Measurements from ENCODE around the gene LRRC17. TPM values are rescaled to one million over a fixed set of nuclear protein-coding genes. Genes with fewer than 3 reads are reported as not detected.

Gene LRRC17
- total and polyA plus RNA-seq, 10 of the 15 experiments (the other 5 are each of a cell fraction or from before 2014, with no cell fraction given) = 0.06 to 0.31 (median 0.10) TPM; not detected in 5

DNA sequence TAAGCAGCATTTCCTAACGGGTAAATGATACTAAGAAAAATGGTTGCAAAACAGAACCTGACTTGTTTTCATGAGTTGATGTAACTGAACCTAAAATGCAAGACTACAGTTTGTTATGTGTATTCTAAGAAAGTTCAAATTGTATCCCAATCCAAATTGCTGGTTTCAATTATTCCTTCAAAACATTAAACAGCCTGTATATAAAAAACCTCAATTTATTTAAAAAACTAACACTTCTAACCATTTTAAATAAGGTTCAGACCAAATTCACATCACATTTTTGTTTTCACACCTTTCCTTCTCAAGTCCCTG, 80.9 kb downstream of the LRRC17 start (continued):
- TF ChIP-seq, protein P1, sequence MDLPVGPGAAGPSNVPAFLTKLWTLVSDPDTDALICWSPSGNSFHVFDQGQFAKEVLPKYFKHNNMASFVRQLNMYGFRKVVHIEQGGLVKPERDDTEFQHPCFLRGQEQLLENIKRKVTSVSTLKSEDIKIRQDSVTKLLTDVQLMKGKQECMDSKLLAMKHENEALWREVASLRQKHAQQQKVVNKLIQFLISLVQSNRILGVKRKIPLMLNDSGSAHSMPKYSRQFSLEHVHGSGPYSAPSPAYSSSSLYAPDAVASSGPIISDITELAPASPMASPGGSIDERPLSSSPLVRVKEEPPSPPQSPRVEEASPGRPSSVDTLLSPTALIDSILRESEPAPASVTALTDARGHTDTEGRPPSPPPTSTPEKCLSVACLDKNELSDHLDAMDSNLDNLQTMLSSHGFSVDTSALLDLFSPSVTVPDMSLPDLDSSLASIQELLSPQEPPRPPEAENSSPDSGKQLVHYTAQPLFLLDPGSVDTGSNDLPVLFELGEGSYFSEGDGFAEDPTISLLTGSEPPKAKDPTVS (IDR thresholded peaks at IDR 0.05; ENCODE audit: low read depth, low read length) = no peak
- TF ChIP-seq, protein P2, sequence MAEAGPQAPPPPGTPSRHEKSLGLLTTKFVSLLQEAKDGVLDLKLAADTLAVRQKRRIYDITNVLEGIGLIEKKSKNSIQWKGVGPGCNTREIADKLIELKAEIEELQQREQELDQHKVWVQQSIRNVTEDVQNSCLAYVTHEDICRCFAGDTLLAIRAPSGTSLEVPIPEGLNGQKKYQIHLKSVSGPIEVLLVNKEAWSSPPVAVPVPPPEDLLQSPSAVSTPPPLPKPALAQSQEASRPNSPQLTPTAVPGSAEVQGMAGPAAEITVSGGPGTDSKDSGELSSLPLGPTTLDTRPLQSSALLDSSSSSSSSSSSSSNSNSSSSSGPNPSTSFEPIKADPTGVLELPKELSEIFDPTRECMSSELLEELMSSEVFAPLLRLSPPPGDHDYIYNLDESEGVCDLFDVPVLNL (IDR thresholded peaks at IDR 0.05; ENCODE audit: low read depth, low read length) = no peak
- TF ChIP-seq HDAC2 (IDR thresholded peaks at IDR 0.05) (no peak), NFYA (IDR thresholded peaks at IDR 0.05; ENCODE audit: borderline replicate concordance, low read depth, low read length) (no peak), SP1 (IDR thresholded peaks at IDR 0.05; ENCODE audit: low read depth, low read length) (no peak)

- Histone ChIP-seq H2AFZ (ENCODE audit: control insufficient read depth, low read depth, low read length) (no peak overlapping the region), H3K27ac (ENCODE audit: control insufficient read depth, insufficient read depth) (no peak overlapping the region), H4K20me1 (ENCODE audit: control insufficient read depth, insufficient read depth) (no peaks in the 10 kb centered on the region), H3K9ac (ENCODE audit: control insufficient read depth, insufficient read depth, low read length) (no peak overlapping the region), H3K79me2 (ENCODE audit: control insufficient read depth, insufficient read depth, low read length) (no peaks in the 10 kb centered on the region), H3K4me2 (ENCODE audit: control insufficient read depth, insufficient read depth) (no peak overlapping the region), H3K36me3 (ENCODE audit: control insufficient read depth in 2 of 2, insufficient read depth in 2 of 2, low read length in 1 of 2) (no peaks in the 10 kb centered on the region), H3K4me3 (no peak overlapping the region), H3K27me3 (replicated peaks in 1 of 2; ENCODE audit: control insufficient read depth in 2 of 2, insufficient read depth in 2 of 2, low read length in 1 of 2) (peaks cover 0 to 3% of the 10 kb centered on the region in 2 experiments; a peak in 1 of 4 replicates), H3K9me3 (replicated peaks; ENCODE audit: control insufficient read depth, insufficient read depth, low read length) (no peaks in the 10 kb centered on the region; the same call in 2 of the 3 replicates), H3K4me1 (ENCODE audit: control insufficient read depth, insufficient read depth, low read length) (no peaks in the 10 kb centered on the region)
- 29% methylated on average over 3 of the region's 3 CpGs for WGBS (ENCODE audit: insufficient coverage, insufficient replicate concordance, low lambda C conversion rate, missing lambda C conversion rate)
- intact Hi-C loops (cut with micrococcal nuclease; ENCODE audit: unreplicated experiment) (no loop called here), in situ Hi-C loops (cut with MboI) (no loop called here)
- TF ChIP-seq NFYB (IDR thresholded peaks at IDR 0.05; ENCODE audit: insufficient read depth, low read depth, low read length) = peak; percentile 74
- TF ChIP-seq, protein P3, sequence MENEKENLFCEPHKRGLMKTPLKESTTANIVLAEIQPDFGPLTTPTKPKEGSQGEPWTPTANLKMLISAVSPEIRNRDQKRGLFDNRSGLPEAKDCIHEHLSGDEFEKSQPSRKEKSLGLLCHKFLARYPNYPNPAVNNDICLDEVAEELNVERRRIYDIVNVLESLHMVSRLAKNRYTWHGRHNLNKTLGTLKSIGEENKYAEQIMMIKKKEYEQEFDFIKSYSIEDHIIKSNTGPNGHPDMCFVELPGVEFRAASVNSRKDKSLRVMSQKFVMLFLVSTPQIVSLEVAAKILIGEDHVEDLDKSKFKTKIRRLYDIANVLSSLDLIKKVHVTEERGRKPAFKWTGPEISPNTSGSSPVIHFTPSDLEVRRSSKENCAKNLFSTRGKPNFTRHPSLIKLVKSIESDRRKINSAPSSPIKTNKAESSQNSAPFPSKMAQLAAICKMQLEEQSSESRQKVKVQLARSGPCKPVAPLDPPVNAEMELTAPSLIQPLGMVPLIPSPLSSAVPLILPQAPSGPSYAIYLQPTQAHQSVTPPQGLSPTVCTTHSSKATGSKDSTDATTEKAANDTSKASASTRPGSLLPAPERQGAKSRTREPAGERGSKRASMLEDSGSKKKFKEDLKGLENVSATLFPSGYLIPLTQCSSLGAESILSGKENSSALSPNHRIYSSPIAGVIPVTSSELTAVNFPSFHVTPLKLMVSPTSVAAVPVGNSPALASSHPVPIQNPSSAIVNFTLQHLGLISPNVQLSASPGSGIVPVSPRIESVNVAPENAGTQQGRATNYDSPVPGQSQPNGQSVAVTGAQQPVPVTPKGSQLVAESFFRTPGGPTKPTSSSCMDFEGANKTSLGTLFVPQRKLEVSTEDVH (IDR thresholded peaks at IDR 0.05; ENCODE audit: low read depth, partially characterized antibody) = no peak
- no TSS peak for BruUV-seq (replicated peaks)
- ChIA-PET RAD21 (ENCODE audit: unreplicated experiment) (interaction anchor here (0.7 kb wide), 1 partner anchor 56 kb away, joined by 3 read pairs; no protein-coding TSS in a partner anchor), POLR2A (interaction anchor here (0.7 kb wide), 1 partner anchor 438 kb away, joined by 10 read pairs; no protein-coding TSS in a partner anchor), CTCF (no interaction called here), SMC1A (ENCODE audit: uncharacterized antibody, unreplicated experiment) (interaction anchor here (0.8 to 0.9 kb wide), 2 partner anchors 15 to 67 kb away, joined by 3 read pairs; no protein-coding TSS in a partner anchor)
- no peak for DNase-seq (ENCODE audit: low read depth, low spot score)
- ATAC-seq = no peak
- no peak for FAIRE-seq
Observed at GRCh38 chr7:102994567-102994966, 81.8 kb downstream of the LRRC17 start.

Other genes with a start within 250 kb of the LRRC17 start
- 3.4 and 4.4 TPM in 2 replicates for gene POLR2J2, start 241.3 kb upstream of the LRRC17 start, total RNA-seq (2014; rRNA removed)
- 4.9 and 5.6 TPM in 2 replicates for gene POLR2J2, start 241.3 kb upstream of the LRRC17 start, total RNA-seq (2014; rRNA removed; fragmentation: Illumina TruSeq; extraction: Trizol)
- 6.7 and 11.4 TPM in 2 replicates for gene POLR2J2, start 241.3 kb upstream of the LRRC17 start, total RNA-seq (2021)
- 7.1 and 7.7 TPM in 2 replicates for gene POLR2J2, start 241.3 kb upstream of the LRRC17 start, polyA plus RNA-seq (2011; rRNA removed)
- 3.2 and 4.5 TPM in 2 replicates for gene POLR2J2, start 241.3 kb upstream of the LRRC17 start, polyA plus RNA-seq (2014; fragmentation: Illumina TruSeq; extraction: Trizol)
- gene POLR2J2, start 241.3 kb upstream of the LRRC17 start, polyA plus RNA-seq (2014; fragmentation: Nextera tagmentation; extraction: Ambion mirVana) = 1 to 10 TPM in 1 of 2 experiments, under 1 TPM in 1; 0.80 to 1.3 TPM
- 8.0 and 10.5 TPM in 2 replicates for gene POLR2J2, start 241.3 kb upstream of the LRRC17 start, polyA plus RNA-seq (2014; rRNA removed)
- gene POLR2J2, start 241.3 kb upstream of the LRRC17 start, polyA plus RNA-seq (2016; fragmentation: Nextera tagmentation; extraction: Ambion mirVana) = 10 to 100 TPM; 14.0 to 16.3 TPM
- gene FAM185A, start 164.0 kb upstream of the LRRC17 start, total RNA-seq (2014; rRNA removed) = 12.8 and 14.9 TPM in 2 replicates
- 7.8 and 11.6 TPM in 2 replicates for gene FAM185A, start 164.0 kb upstream of the LRRC17 start, total RNA-seq (2014; rRNA removed; fragmentation: Illumina TruSeq; extraction: Trizol)
- 8.0 and 10.3 TPM in 2 replicates for gene FAM185A, start 164.0 kb upstream of the LRRC17 start, total RNA-seq (2021)
- gene FAM185A, start 164.0 kb upstream of the LRRC17 start, polyA plus RNA-seq (2011; rRNA removed) = 9.1 and 14.5 TPM in 2 replicates
- 7.1 and 12.7 TPM in 2 replicates for gene FAM185A, start 164.0 kb upstream of the LRRC17 start, polyA plus RNA-seq (2014; fragmentation: Illumina TruSeq; extraction: Trizol)
- gene FAM185A, start 164.0 kb upstream of the LRRC17 start, polyA plus RNA-seq (2014; fragmentation: Nextera tagmentation; extraction: Ambion mirVana) = 1 to 10 TPM; 1.9 to 2.2 TPM
- gene FAM185A, start 164.0 kb upstream of the LRRC17 start, polyA plus RNA-seq (2014; rRNA removed) = 9.6 TPM in 2 replicates
- 10 to 100 TPM in 1 of 2 experiments, 1 to 10 TPM in 1; 9.7 to 10.7 TPM for gene FAM185A, start 164.0 kb upstream of the LRRC17 start, polyA plus RNA-seq (2016; fragmentation: Nextera tagmentation; extraction: Ambion mirVana)
- gene FBXL13, start 161.8 kb downstream of the LRRC17 start, total RNA-seq (2014; rRNA removed) = 0.05 and 0.11 TPM in 2 replicates
- 0.37 and 0.40 TPM in 2 replicates for gene FBXL13, start 161.8 kb downstream of the LRRC17 start, total RNA-seq (2014; rRNA removed; fragmentation: Illumina TruSeq; extraction: Trizol)
- gene FBXL13, start 161.8 kb downstream of the LRRC17 start, total RNA-seq (2021) = 0.16 and 0.95 TPM in 2 replicates
- gene FBXL13, start 161.8 kb downstream of the LRRC17 start, polyA plus RNA-seq (2011; rRNA removed) = 0.64 and 1.8 TPM in 2 replicates
- 0.16 and 0.63 TPM in 2 replicates for gene FBXL13, start 161.8 kb downstream of the LRRC17 start, polyA plus RNA-seq (2014; fragmentation: Illumina TruSeq; extraction: Trizol)
- gene FBXL13, start 161.8 kb downstream of the LRRC17 start, polyA plus RNA-seq (2014; fragmentation: Nextera tagmentation; extraction: Ambion mirVana) = under 1 TPM; 0.08 to 0.16 TPM
- gene FBXL13, start 161.8 kb downstream of the LRRC17 start, polyA plus RNA-seq (2014; rRNA removed) = 0.22 TPM in 1 of 2 replicates, not detected in the other
- gene FBXL13, start 161.8 kb downstream of the LRRC17 start, polyA plus RNA-seq (2016; fragmentation: Nextera tagmentation; extraction: Ambion mirVana) = under 1 TPM in 1 of 2 experiments, not detected in 1; 0.40 TPM
- 24.5 and 29.4 TPM in 2 replicates for gene ARMC10, start 162.1 kb downstream of the LRRC17 start, total RNA-seq (2014; rRNA removed)
- 26.7 and 27.8 TPM in 2 replicates for gene ARMC10, start 162.1 kb downstream of the LRRC17 start, total RNA-seq (2014; rRNA removed; fragmentation: Illumina TruSeq; extraction: Trizol)
- 21.3 and 21.4 TPM in 2 replicates for gene ARMC10, start 162.1 kb downstream of the LRRC17 start, total RNA-seq (2021)
- 38.2 and 57.7 TPM in 2 replicates for gene ARMC10, start 162.1 kb downstream of the LRRC17 start, polyA plus RNA-seq (2011; rRNA removed)
- 25.7 and 37.4 TPM in 2 replicates for gene ARMC10, start 162.1 kb downstream of the LRRC17 start, polyA plus RNA-seq (2014; fragmentation: Illumina TruSeq; extraction: Trizol)
- gene ARMC10, start 162.1 kb downstream of the LRRC17 start, polyA plus RNA-seq (2014; fragmentation: Nextera tagmentation; extraction: Ambion mirVana) = 10 to 100 TPM in 1 of 2 experiments, 1 to 10 TPM in 1; 7.0 to 13.4 TPM
- 21.9 and 22.4 TPM in 2 replicates for gene ARMC10, start 162.1 kb downstream of the LRRC17 start, polyA plus RNA-seq (2014; rRNA removed)
- gene ARMC10, start 162.1 kb downstream of the LRRC17 start, polyA plus RNA-seq (2016; fragmentation: Nextera tagmentation; extraction: Ambion mirVana) = 10 to 100 TPM; 10.6 to 36.8 TPM
- 7.9 and 8.8 TPM in 2 replicates for gene NAPEPLD, start 236.1 kb downstream of the LRRC17 start, total RNA-seq (2014; rRNA removed)
- 7.3 and 7.6 TPM in 2 replicates for gene NAPEPLD, start 236.1 kb downstream of the LRRC17 start, total RNA-seq (2014; rRNA removed; fragmentation: Illumina TruSeq; extraction: Trizol)
- 8.2 and 8.7 TPM in 2 replicates for gene NAPEPLD, start 236.1 kb downstream of the LRRC17 start, total RNA-seq (2021)
- gene NAPEPLD, start 236.1 kb downstream of the LRRC17 start, polyA plus RNA-seq (2011; rRNA removed) = 11.8 and 15.5 TPM in 2 replicates
- gene NAPEPLD, start 236.1 kb downstream of the LRRC17 start, polyA plus RNA-seq (2014; fragmentation: Illumina TruSeq; extraction: Trizol) = 10.3 and 12.4 TPM in 2 replicates
- 1 to 10 TPM; 6.0 to 8.5 TPM for gene NAPEPLD, start 236.1 kb downstream of the LRRC17 start, polyA plus RNA-seq (2014; fragmentation: Nextera tagmentation; extraction: Ambion mirVana)
- gene NAPEPLD, start 236.1 kb downstream of the LRRC17 start, polyA plus RNA-seq (2014; rRNA removed) = 6.6 and 9.2 TPM in 2 replicates
- 10 to 100 TPM; 13.9 to 16.2 TPM for gene NAPEPLD, start 236.1 kb downstream of the LRRC17 start, polyA plus RNA-seq (2016; fragmentation: Nextera tagmentation; extraction: Ambion mirVana)

All from GM12878 (cell line).